Testis (tissue), 3 donors: ENCODE data around the gene RAD9B. TPM values are rescaled to one million over a fixed set of nuclear protein-coding genes. Genes with fewer than 3 reads are reported as not detected.

Source experiments
- polyA plus RNA-seq: library from polyadenylated mRNA; stranded (reverse); fragments of 350-450 nt; fragmentation: Illumina TruSeq; extraction: RNeasy Lipid Tissue Mini Kit (QIAGEN cat#74804); gene quantifications from one replicate; pipeline ENCODE4 v1.2.3, GENCODE V29; 2014; ENCODE audit warnings: low read depth, low replicate concordance; ENCODE audit not compliant: insufficient read depth
- small RNA-seq, 2 donors: library from RNA; depleted of rRNA; stranded (forward); fragments of <200 nt; gene quantifications; one replicate each; pipeline ENCODE3, GENCODE V24; 2016
- total RNA-seq, 2 donors: library from RNA; depleted of rRNA; stranded (reverse); fragments of >200 nt; gene quantifications; one replicate each; pipeline ENCODE4 v1.2.3, GENCODE V29; 2016

The RAD9B gene
- total and polyA plus RNA-seq, 3 donors from 2014 or later, result 12.8 to 29.1 (median 21.8) TPM

Small RNA genes lying within 50 kb of the gene (small RNA-seq; reads per million reads assigned to genes)
- 0 reads per million in 2 donors for gene RF00278

Other genes with a start within 250 kb of the RAD9B start
- gene ATP2A2, start 221.1 kb upstream of the RAD9B start, total RNA-seq, result 100 to 1,000 TPM; 205 to 226 TPM
- gene ATP2A2, start 221.1 kb upstream of the RAD9B start, polyA plus RNA-seq, result 291 TPM
- gene ANAPC7, start 98.6 kb upstream of the RAD9B start, total RNA-seq, result 10 to 100 TPM; 67.1 to 96.5 TPM
- gene ANAPC7, start 98.6 kb upstream of the RAD9B start, polyA plus RNA-seq, result 94.4 TPM
- 100 to 1,000 TPM; 244 to 270 TPM for gene ARPC3, start 52.0 kb upstream of the RAD9B start, total RNA-seq
- gene ARPC3, start 52.0 kb upstream of the RAD9B start, polyA plus RNA-seq, result 216 TPM
- 10 to 100 TPM; 41.8 to 55.5 TPM for gene GPN3, start 34.1 kb upstream of the RAD9B start, total RNA-seq
- 92.8 TPM for gene GPN3, start 34.1 kb upstream of the RAD9B start, polyA plus RNA-seq
- 10 to 100 TPM; 39.7 to 45.6 TPM for gene FAM216A, start 33.5 kb upstream of the RAD9B start, total RNA-seq
- 110 TPM for gene FAM216A, start 33.5 kb upstream of the RAD9B start, polyA plus RNA-seq
- 10 to 100 TPM; 66.3 to 74.5 TPM for gene VPS29, start 220 bp upstream of the RAD9B start, total RNA-seq
- 81.9 TPM for gene VPS29, start 220 bp upstream of the RAD9B start, polyA plus RNA-seq
- gene PPTC7, start 81.0 kb downstream of the RAD9B start, total RNA-seq, result 10 to 100 TPM; 29.0 to 30.8 TPM
- gene PPTC7, start 81.0 kb downstream of the RAD9B start, polyA plus RNA-seq, result 23.7 TPM
- gene TCTN1, start 111.8 kb downstream of the RAD9B start, total RNA-seq, result 100 to 1,000 TPM in 1 of 2 donors, 10 to 100 TPM in 1; 75.3 to 109 TPM
- 106 TPM for gene TCTN1, start 111.8 kb downstream of the RAD9B start, polyA plus RNA-seq
- gene HVCN1, start 186.8 kb downstream of the RAD9B start, total RNA-seq, result 10 to 100 TPM; 39.7 to 52.0 TPM
- gene HVCN1, start 186.8 kb downstream of the RAD9B start, polyA plus RNA-seq, result 139 TPM
- gene PPP1CC, start 240.6 kb downstream of the RAD9B start, total RNA-seq, result 100 to 1,000 TPM; 143 to 160 TPM
- 323 TPM for gene PPP1CC, start 240.6 kb downstream of the RAD9B start, polyA plus RNA-seq